GM18858 (cell line): Measurements from ENCODE around the gene ARHGEF10L.

Experiments used
- ATAC-seq: cut with Tn5 transposase; IDR thresholded peaks from one replicate; pipeline ENCODE4 v1.9.1; 2021; ENCODE audit not compliant: unreplicated experiment

The ARHGEF10L gene

DNA sequence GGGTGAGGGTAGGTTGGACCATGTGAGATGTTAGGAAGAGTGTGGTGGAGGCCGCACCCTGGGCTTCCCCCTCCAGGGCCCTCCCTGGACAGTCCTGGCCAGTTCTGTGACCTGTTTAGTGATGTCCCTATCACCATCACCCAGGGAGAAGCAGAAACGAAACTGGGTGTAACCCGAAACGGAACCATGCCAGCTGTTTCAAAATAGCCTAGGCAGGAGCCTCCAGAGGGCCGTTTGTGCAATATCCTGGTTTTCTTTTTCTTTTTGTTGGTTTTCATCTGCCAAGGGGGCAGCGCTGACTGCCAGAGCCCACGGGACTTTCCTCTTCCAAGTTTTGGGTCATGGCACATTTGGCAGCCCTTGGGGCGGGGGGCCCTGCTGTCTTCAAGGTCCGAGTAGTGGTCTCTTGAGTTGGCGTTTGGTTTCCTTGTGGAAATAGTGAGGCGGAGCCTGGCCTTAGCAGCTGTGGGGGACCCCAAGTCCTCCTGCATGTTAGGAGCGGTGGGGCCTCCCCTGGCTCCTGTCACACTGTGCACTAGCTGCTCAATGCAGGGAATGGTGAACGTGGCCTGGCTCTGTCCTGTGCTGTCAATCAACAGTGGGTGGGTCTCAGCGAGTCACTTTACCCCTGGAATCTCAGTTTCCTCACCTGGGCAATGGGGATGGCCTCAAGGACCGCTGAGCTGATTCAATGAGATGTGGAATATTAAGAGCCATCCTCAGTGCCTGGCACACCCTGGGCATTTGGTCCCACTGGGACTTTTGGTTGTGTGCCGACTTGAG, 90.7 kb downstream of the ARHGEF10L start:
- no peak for ATAC-seq

DNA sequence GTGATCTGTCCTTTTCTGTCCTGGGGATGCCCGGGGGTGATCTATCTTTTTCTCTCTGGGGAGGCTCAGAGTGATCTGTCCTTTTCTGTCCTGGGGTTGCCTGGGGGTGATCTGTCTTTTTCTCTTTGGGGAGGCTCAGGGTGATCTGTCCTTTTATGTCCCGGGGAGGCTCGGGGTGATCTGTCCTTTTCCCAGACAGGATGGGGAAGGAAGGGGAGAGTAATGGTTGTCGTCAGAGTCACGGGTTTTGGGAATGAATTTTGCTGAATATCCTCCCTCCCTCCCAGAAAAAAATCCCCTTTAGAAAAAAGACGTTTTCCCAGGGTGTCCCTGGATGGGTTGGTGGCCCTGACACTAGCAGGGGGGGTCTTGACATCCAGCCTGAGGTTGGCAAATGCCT, 91.5 kb downstream of the ARHGEF10L start:
- no peak for ATAC-seq

DNA sequence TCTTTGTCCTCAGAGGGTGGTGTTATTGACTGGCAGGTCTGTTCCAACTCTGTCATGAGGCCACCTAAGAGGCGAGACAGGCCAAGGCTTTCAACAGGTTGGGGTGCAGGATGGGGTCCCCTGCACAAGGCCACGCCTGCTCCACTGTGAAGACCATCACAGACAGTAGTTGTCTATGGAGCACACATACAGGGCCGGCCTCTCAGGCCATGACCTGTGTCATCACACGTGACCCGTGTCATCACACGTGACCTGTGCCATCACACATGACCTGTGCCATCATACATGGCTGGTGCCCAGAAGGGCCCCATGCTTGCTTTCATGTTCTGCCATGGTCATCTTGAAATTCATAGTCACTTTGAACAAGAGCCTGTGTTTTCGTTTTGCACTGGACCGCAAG, 91.9 kb downstream of the ARHGEF10L start:
- no peak for ATAC-seq

DNA sequence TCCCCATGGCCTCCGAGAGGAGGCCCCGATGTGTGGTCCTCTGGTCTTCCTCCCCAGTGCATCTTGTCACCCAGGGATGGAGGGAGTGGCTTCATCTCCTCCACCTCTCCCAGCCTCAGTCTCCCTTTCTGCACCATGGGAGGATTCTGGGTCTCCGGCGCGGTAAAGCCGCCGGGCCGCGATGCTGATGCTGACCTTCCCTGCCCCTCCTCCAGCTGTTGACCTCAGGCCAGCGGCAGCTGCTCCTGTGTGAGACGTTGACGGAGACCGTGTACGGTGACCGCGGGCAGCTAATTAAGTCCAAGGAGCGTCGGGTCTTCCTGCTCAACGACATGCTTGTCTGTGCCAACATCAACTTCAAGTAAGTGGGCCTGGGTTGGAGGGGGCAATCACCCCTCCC, 92.6 kb downstream of the ARHGEF10L start:
- ATAC-seq = no peak

DNA sequence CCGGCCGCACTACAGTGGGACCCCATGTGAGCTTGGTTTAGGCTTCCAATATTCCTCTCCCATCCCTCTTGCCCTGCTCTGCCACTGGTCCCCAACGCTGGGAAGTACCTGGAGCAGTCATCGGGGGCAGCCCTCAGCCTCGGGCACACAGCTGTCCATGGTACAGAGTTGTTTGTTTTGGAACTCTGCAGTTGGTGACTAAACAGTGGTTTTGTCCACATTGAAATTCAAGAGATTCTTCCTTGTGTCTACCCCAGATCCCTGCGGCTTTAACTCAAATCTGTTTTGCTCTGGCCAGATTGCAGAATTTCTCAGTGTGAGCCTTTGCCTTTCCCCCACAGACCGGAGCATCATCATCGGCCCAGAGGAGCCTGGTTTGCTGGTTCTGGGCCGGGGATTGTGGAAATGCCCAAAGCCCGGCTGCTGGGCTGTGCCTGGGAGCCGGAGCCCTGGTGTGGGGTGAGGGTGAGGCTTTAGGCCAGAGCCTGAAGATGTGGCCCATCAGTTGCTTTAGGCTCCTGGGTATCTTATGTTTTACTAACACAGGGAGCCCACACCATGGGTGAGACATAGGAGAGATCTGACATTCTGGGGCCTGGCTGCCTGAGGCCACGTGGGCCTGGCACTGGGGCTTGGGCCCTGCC, 93.2 kb downstream of the ARHGEF10L start:
- no peak for ATAC-seq

DNA sequence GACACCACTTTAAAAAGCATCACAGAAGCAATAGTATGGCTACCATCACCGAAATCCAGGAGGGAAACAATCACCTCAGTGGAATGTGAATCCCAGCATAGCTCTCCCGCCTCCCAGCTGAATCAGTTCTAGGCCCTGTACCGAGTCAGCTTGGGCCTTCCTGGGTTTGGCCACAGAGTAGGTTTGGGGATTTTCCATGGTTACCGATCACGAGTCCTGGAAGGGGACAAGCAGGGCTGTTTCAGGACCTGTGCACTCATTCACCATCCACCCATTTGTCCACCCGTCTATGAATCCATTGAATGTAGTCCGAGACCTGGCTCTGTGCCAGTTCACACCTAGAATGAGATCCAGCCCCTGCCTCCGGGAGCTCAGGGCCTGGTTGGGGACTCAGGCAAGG, 94.2 kb downstream of the ARHGEF10L start:
- no peak for ATAC-seq

DNA sequence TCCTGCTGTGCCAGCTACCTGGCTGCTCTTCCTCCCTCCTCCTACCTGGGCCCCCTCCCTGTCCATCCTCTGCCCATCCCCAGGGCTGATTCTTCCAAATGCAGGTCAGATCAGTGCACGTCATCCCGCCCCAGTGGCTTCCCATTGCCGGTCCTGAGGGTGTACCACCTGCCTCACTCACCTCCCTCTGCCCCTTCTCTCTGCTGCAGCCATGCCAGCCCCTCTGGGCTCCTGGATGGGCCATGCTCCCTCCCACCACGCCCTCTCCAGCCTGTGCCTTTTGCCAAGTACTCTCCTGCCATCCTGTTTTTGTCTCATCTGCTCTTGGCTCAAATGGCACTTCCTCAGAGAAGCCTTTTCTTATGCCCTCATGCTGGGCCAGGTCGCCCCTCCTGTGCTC, 95.8 kb downstream of the ARHGEF10L start:
- ATAC-seq = no peak

DNA sequence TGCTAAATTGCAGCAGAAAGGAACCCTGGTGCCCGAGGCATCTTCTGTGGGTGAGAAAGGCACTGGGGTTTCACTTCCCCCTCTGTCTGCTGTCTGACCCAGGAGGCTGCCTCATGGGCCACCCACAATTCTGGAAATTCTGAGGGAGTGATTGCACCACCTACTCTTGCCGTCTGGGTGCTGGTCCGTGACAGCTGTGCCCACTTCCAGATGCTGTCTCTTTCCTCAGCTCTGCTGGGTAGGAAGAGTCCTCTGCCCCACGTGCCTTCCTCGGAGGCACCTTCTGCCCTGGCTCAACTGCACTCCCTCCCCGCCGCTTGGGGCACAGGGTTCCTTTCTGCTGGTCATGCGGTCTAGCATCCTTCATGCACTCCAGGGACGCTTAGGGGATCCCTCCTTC, 96.3 kb downstream of the ARHGEF10L start:
- ATAC-seq = no peak

DNA sequence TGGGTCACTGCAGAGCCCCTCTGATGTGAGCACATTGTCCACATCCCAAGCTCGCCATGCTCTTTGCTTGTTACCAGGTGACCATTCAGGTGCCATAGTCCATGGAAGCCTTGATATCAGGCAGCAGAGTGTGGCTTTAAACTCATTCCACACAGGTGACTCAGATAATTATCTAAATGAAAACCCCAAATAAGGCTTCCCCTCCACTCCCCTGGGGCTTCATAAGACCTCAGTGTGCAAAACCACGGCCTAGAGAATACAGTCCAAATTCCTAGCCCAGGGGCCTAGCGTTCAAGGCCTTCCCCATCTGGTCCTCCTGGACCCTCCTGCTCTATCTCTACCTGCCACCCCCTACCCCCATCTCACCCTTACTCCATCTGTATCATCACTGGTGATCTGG, 97.1 kb downstream of the ARHGEF10L start:
- no peak for ATAC-seq

DNA sequence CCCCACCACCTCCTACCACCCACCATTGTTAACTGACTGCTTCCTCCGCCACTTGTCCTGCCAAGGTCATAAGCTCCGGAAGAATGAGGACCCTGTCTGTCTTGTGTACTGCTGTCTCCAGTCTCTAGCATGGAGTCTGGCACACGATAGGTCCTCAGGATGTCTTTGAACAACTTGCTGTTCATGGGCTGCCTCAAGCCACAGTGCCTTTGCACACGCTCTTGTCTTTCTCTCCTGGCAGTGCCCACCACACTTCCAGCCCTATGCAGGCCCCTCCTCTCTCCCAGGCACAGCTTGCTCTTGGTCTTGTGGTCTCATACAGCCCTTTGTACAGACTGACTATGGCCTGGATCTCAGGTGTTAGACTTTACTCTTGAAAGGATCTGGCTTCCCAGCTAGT, 97.6 kb downstream of the ARHGEF10L start:
- no peak for ATAC-seq

DNA sequence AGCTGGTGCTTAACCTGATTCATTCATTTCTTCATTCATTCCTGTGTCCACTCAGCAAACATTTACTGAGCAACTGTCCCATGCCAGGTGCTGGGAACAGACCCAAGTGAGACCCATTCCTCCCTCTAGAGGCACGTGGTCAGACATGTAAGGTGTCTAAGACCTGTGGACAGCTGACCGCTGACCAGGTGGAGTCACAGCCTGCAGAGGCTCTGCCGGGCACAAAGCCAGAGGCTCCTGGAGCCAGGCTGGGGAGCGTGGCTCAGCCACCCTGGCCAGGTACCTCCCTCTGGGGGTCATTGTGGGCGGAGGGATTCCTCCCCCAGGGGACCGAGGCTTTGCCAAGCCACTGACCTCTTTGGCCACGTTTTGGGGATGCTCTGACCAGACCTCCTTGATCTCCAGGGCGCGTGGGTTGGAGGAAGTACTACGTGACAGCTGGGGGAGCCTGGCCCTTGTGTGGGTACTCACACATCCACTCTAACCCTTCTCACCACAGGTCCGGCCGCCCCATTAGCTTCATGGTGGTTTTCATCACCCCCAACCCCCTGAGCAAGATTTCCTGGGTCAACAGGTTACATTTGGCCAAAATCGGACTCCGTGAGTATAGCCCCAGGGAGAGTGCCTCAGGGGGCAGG, 100.3 kb downstream of the ARHGEF10L start:
- ATAC-seq = no peak

DNA sequence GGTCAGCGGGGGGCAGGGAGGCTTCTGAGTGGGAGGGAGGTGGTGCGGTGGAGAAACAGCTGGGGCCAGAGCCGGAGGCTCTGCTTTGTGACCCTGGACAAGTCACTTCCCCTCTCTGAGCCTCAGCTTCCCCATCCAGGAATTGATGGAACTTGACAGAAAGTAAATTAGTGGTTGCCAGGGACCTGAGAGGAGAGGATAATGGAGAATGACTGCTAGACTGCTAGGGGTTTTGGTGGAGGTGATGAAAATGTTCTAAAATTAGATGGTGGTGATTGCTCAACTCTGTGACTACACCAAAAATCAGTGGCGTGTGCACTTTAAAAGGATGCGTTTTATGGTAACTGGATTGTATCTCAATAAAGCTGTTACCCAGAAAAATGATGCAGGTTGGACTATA, 100.9 kb downstream of the ARHGEF10L start:
- ATAC-seq = no peak

DNA sequence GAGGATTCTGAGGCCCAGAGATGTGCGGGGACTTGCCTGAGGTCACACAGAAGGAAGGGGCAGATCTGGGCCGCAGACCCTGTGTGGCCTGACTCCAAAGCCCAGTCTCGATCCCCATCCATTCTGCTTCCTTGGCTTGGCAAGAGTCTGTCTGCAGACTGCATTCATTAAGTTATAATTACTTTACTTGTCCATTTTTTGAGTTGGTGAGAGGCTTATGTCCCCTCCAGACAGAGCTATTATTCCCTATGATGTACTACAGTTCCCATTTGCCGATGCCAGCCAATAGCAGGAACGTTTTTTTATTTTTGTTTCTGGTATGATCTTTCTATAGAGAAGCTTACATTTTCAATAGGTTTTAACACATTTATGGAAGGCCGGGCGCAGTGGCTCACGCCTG, 101.5 kb downstream of the ARHGEF10L start:
- no peak for ATAC-seq

DNA sequence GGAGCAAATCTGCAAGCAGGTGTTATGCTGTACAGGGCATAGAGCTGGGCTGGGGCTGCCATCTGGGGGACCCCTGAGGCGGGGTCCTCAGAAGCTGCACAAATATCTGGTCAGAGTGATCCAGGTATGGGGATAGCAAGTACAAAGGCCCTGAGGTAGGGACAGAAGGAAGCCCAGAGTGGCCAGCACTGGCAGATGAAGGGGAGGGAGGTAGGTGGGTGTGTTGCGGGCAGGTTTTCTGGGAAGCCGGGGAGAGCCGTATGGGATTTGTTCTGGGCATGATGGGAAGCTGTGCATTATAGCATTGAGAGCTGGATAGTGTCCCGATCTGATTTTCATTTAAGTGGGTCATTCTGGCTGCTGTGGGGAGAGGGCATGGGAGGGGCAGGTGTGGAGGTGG, 102.7 kb downstream of the ARHGEF10L start:
- no peak for ATAC-seq

DNA sequence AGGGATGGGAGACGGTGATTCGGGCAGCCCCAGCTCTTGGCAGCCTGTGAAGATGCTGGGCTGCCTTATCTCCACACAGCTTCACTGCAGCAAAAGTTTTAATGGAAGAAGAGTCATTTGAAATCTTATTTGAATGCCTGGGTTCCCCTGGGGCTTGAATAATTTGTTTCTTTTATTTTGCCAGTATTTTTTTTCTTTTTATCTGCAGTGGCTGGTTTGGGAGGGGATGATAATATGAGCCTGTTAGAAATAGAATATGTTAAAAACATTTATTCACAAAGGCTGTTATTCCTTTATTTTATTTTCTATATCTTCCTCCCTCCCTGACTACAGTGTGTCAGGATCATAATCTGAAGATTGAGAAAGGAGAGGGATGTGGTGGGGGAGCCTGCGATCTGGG, 103.4 kb downstream of the ARHGEF10L start:
- ATAC-seq = no peak

DNA sequence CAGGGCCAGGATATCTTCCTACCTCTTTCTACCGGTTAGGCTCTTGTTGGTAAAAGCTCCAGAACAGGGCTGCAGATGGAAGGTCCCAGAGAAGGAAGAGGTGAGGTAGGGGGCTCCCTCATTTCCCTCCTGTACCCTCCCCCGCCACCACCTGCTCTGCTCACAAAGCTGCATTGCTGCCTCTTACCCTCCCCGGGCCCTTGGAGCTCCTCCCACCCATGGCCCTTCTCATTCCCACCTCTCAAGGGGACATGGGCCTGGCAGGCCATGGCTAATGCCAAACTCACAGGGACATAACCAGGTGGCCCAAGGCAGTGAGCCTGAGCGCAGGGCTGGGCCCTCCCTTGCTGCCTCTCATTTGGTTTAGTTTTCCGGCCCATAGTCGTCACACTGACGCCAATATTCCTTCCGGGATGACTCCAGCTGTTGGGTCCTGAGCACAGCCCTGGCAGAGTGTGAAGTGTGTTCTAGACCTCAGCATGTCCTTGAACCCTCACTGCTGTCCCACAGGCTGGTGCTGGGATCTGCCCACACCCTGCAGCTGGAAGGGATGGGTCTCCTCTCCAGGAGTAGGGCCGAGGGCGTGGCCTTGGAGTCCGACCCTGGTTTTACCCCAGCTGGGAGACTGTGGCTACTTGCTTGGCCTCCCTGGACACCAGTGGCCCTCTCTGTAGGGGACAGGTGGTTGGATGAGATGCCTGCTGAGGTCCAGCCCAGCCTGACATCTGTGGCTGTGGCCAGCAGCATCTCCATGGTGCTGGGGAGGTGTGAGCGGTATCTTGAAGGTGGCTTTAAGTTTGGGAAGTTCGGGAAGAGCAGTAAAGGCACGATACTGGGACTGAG, 104.6 kb downstream of the ARHGEF10L start:
- no peak for ATAC-seq

DNA sequence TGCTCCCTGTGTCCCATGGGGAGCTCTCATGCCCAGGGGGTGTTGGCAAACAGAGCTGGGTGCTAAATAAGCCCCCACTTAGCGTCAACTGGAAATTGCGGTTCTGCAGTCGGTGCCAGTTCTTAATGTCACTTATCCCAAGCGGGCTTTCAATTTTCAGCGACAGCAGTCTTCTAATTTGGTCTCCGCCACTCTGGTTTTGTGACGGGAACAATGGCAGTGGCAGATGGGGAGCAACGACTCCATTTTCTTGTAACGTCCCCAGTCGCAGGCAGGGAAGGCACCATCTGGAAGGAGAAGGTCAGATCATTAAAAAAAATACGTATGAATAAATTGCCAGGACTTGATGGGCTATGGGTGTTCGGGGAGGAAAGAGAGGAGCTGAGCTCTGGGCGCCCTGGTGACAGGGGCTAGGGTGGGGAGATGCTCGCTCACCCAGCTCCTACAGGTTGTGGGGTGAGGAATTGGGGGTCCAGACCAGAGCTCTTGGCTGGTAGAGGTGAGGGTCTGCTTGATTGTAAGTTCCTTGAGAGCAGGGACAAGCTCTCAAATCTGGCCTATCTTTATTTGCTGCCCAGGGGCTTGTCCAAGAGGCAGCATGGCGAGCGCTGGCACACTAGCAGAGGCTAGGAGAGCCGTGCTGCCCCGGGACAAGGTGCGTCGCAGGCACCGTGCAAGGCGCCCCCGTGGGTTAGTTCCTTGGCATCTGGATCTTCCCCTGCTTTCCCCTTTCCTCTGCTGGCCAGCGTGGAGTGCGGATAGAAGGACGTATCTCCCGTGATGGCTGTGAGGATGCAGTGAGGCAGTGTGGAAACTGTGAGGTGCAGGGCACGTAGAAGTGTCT, 105.8 kb downstream of the ARHGEF10L start:
- no peak for ATAC-seq

DNA sequence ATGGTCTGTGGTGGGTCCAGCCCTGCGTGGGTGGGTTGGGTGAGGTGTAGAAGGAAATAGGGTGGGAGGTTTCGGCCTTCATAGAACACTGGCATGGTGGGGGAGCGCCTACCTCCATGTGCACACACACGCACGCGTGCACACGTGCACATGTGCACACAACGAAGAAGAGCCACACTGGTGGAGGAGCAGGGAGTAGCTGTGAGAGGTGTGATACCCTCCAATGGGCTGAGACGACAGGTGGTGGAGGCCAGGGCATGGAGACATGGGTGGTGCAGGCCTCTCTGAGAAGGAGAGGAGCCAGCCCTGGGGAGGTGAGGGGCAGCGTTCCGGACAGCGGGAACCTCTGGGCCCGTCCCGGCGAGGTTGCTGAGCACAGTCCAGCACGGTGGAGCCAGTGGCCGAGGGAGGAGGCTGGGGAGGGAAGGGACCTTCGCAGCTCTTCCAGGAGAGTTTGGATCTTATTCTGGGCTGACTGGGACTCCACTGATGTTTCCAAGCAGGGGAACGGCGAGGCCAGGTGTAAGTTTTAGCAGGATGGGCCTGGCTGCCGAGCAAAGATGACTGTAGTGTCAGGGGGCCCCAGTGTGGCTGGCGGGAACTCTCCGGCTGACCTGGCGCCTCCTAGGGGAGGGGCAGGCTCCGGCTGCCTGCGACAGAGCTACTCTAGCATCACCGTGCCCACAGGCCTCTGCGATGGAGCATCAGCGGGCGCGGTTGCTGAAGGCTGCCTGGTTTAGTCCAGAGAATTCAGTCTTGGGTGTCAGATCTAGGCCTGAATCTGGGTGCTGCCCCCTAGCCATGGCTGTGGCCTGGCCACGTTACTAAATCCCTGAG, 107.2 kb downstream of the ARHGEF10L start:
- ATAC-seq = no peak

DNA sequence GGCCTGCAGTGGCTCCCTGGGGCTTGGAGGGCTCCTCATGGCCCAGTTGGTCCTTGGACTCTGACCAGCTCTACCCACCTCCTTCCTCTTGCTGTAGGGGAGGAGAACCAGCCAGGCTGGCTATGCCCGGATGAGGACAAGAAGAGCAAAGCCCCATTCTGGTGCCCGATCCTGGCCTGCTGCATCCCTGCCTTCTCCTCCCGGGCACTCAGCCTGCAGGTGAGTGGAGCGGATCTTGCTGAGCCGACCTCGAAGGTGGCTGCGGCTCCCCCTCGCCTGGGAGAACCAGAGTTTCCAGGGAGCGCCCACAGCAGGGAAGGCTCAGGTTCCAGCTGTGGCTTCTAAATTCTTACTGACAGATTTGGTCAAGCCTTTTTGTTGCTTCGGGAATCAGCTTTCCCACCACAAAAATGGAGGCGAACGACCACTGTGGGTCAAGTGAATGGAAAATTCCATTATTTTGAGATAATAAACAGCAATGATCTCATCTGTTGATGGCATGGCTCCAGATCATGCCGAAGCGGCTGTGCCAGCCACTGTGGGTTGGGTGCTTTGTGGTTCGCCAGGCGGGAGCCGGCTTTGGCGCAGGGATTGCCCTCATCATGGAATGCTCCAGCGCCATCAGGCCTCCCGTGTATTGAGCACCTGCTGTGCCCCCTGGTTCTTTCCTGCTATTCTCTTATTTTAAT, 109.1 kb downstream of the ARHGEF10L start:
- ATAC-seq = no peak
